MM.1S (cell line): ENCODE data around the gene DMRTC2.

ENCODE experiments used
- DNase-seq: peaks from one replicate; pipeline ENCODE4 v3.0.0-alpha.2; 2015
- H2AFZ ChIP-seq: fragments of 300-600 bp; sonication (generic); 2 replicates; pipeline ENCODE4 v1.6.0; 2016; ENCODE audit warnings: antibody characterized with exemption, low read length
- H3F3A ChIP-seq: fragments of 300-600 bp; sonication (generic); 2 replicates; pipeline ENCODE4 v1.6.1; 2016; ENCODE audit warnings: mild to moderate bottlenecking, antibody characterized with exemption, low read length, moderate library complexity, mixed read lengths; ENCODE audit not compliant: insufficient read depth
- H3K27ac ChIP-seq: fragments of 300-600 bp; sonication (generic); 2 replicates; pipeline ENCODE4 v1.5.1; 2016; ENCODE audit warnings: mild to moderate bottlenecking, low read length
- H3K27me3 ChIP-seq: fragments of 300-600 bp; sonication (generic); replicated peaks from 2 replicates; pipeline ENCODE4 v1.6.0; 2016; ENCODE audit warnings: low read length; ENCODE audit not compliant: insufficient read depth
- H3K36me3 ChIP-seq: fragments of 300-600 bp; sonication (generic); replicated peaks from 2 replicates; pipeline ENCODE4 v1.6.1; 2016; ENCODE audit warnings: mild to moderate bottlenecking, low read length, mixed read lengths; ENCODE audit not compliant: insufficient read depth
- H3K4me1 ChIP-seq: fragments of 300-600 bp; sonication (generic); 2 replicates; pipeline ENCODE4 v1.6.1; 2016; ENCODE audit warnings: low read length, mixed read lengths
- H3K4me2 ChIP-seq: fragments of 300-600 bp; sonication (generic); 2 replicates; pipeline ENCODE4 v1.6.0; 2016; ENCODE audit warnings: low read depth, low read length
- H3K4me3 ChIP-seq: fragments of 300-600 bp; sonication (generic); 2 replicates; pipeline ENCODE4 v1.5.1; 2016; ENCODE audit warnings: low read length, mixed read lengths
- H3K79me2 ChIP-seq: fragments of 300-600 bp; sonication (generic); 2 replicates; pipeline ENCODE4 v1.6.1; 2016; ENCODE audit warnings: mixed run types, low read length, mixed read lengths
- H3K9ac ChIP-seq: fragments of 300-600 bp; sonication (generic); 2 replicates; pipeline ENCODE4 v1.6.1; 2016; ENCODE audit warnings: low read length, mixed read lengths
- H3K9me2 ChIP-seq: fragments of 300-600 bp; sonication (generic); replicated peaks from 2 replicates; pipeline ENCODE4 v1.6.1; 2016; ENCODE audit warnings: mild to moderate bottlenecking, low read length, mixed read lengths; ENCODE audit not compliant: insufficient read depth
- H3K9me3 ChIP-seq: fragments of 300-600 bp; sonication (generic); replicated peaks from 2 replicates; pipeline ENCODE4 v1.6.1; 2016; ENCODE audit warnings: mild to moderate bottlenecking, low read length, mixed read lengths; ENCODE audit not compliant: insufficient read depth
- H4K20me1 ChIP-seq: fragments of 300-600 bp; sonication (generic); 2 replicates; pipeline ENCODE4 v1.6.1; 2016; ENCODE audit warnings: mild to moderate bottlenecking, low read length, moderate library complexity, mixed read lengths; ENCODE audit not compliant: insufficient read depth
- CTCF ChIP-seq: fragments of 300-600 bp; sonication (generic); IDR thresholded peaks from 2 replicates; pipeline ENCODE4 v1.5.1; 2016; ENCODE audit warnings: antibody characterized with exemption, low read length, mixed read lengths
- EZH2 ChIP-seq: fragments of 300-600 bp; sonication (generic); optimal IDR thresholded peaks from 2 replicates; pipeline ENCODE3; 2017; ENCODE audit warnings: low read depth, mild to moderate bottlenecking, antibody characterized with exemption, low read length, mixed read lengths
- EZH2phosphoT487 ChIP-seq: fragments of 300-600 bp; sonication (generic); IDR thresholded peaks from 2 replicates; pipeline ENCODE4 v1.6.1; 2018; ENCODE audit warnings: antibody characterized with exemption, low read length

DMRTC2 gene

GRCh38 chr19:41897181-41897580 is 52.3 kb downstream of the DMRTC2 start:
- Histone ChIP-seq H3K9me2 (no peaks in the 10 kb centered on the region), H3K4me2 (no peak overlapping the region), H3K79me2 (no peaks in the 10 kb centered on the region), H4K20me1 (no peaks in the 10 kb centered on the region), H3K36me3 (no peaks in the 10 kb centered on the region), H3F3A (no peaks in the 10 kb centered on the region), H3K27me3 (no peaks in the 10 kb centered on the region), H2AFZ (no peak overlapping the region), H3K9me3 (no peaks in the 10 kb centered on the region), H3K27ac (no peak overlapping the region), H3K4me1 (no peaks in the 10 kb centered on the region), H3K9ac (no peak overlapping the region), H3K4me3 (no peak overlapping the region)
- no peak for TF ChIP-seq CTCF
- no peak for TF ChIP-seq EZH2
- TF ChIP-seq EZH2phosphoT487 = no peak
- DNase-seq = no peak

GRCh38 chr19:41897820-41898219 is 53.0 kb downstream of the DMRTC2 start:
- Histone ChIP-seq H3K4me1 (no peaks in the 10 kb centered on the region), H3K79me2 (no peaks in the 10 kb centered on the region), H3K9me2 (no peaks in the 10 kb centered on the region), H3K9me3 (no peaks in the 10 kb centered on the region), H3K4me2 (no peak overlapping the region), H3K36me3 (no peaks in the 10 kb centered on the region), H2AFZ (no peak overlapping the region), H3K9ac (no peak overlapping the region), H4K20me1 (no peaks in the 10 kb centered on the region), H3K27me3 (no peaks in the 10 kb centered on the region), H3K4me3 (no peak overlapping the region), H3F3A (no peaks in the 10 kb centered on the region), H3K27ac (no peak overlapping the region)
- no peak for DNase-seq
- TF ChIP-seq EZH2phosphoT487 (no peak), CTCF (no peak), EZH2 (no peak)

- no peaks in the 10 kb centered on the region for H3K36me3 ChIP-seq
- H3K4me1 ChIP-seq = no peaks in the 10 kb centered on the region
- DNase-seq = no peak
- no peaks in the 10 kb centered on the region for H3K27me3 ChIP-seq
- H4K20me1 ChIP-seq = no peaks in the 10 kb centered on the region
- no peaks in the 10 kb centered on the region for H3K9me3 ChIP-seq
- TF ChIP-seq CTCF = no peak
- no peak for TF ChIP-seq EZH2phosphoT487
- TF ChIP-seq EZH2 = no peak
- H2AFZ ChIP-seq = no peak overlapping the region
- H3K27ac ChIP-seq = no peak overlapping the region
- no peak overlapping the region for H3K9ac ChIP-seq
- H3F3A ChIP-seq = no peaks in the 10 kb centered on the region
- H3K79me2 ChIP-seq = no peaks in the 10 kb centered on the region
- no peaks in the 10 kb centered on the region for H3K9me2 ChIP-seq
- no peak overlapping the region for H3K4me2 ChIP-seq
- H3K4me3 ChIP-seq = no peak overlapping the region
These were observed 53.4 kb downstream of the DMRTC2 start for GRCh38 chr19:41898235-41898634.
